Natural killer cell (primary cell): Measurements from ENCODE around the gene BTBD6. TPM values are rescaled to one million over a fixed set of nuclear protein-coding genes. Genes with fewer than 3 reads are reported as not detected.

Source experiments
- ATAC-seq, 3 donors: fragments of 150-1000 bp in 2 of 3; fragments of 200-7000 bp in 1 of 3; cut with Tn5 transposase; 1 replicate in 1 of 3; 2 replicates in 2 of 3; pipeline ENCODE4 v1.10.0; 2021; ENCODE audit warnings: mild to moderate bottlenecking in 2 of 3, moderate library complexity in 2 of 3
- DNase-seq, 2 donors: peaks; one replicate each; pipeline versions ENCODE4 v3.0.0 to v3.0.0-alpha.2; 2013 to 2021; ENCODE audit warnings: mixed read lengths in 1 of 2
- H3K27ac ChIP-seq: one replicate; pipeline ENCODE4 v1.5.1; 2013; ENCODE audit warnings: mild to moderate bottlenecking, low read length
- H3K27me3 ChIP-seq: one replicate; pipeline ENCODE4 v1.6.1; 2013; ENCODE audit warnings: low read length; ENCODE audit not compliant: control insufficient read depth, insufficient read depth
- H3K36me3 ChIP-seq: one replicate; pipeline ENCODE4 v1.6.1; 2013; ENCODE audit warnings: low read length; ENCODE audit not compliant: control insufficient read depth, insufficient read depth
- H3K4me1 ChIP-seq: one replicate; pipeline ENCODE4 v1.6.1; 2013; ENCODE audit warnings: low read length; ENCODE audit not compliant: control insufficient read depth, insufficient read depth
- H3K4me3 ChIP-seq: one replicate; pipeline ENCODE4 v1.5.1; 2013; ENCODE audit warnings: low read length
- H3K9me3 ChIP-seq: one replicate; pipeline ENCODE4 v1.6.1; 2013; ENCODE audit warnings: low read length; ENCODE audit not compliant: control insufficient read depth, insufficient read depth
- H3K27ac Mint-ChIP-seq, 2 donors: one replicate each; pipeline ENCODE4 v1.8.0; 2022; ENCODE audit warnings: mild to moderate bottlenecking in 2 of 2, mixed read lengths in 2 of 2, moderate library complexity in 1 of 2
- H3K27me3 Mint-ChIP-seq, 2 donors: one replicate each; pipeline ENCODE4 v1.8.0; 2022; ENCODE audit warnings: low read depth in 2 of 2, mixed read lengths in 2 of 2
- H3K36me3 Mint-ChIP-seq: one replicate; pipeline ENCODE4 v1.8.0; 2022; ENCODE audit warnings: mixed read lengths
- H3K4me1 Mint-ChIP-seq, 2 donors: one replicate each; pipeline ENCODE4 v1.8.0; 2022; ENCODE audit warnings: mixed read lengths in 2 of 2
- H3K4me3 Mint-ChIP-seq: one replicate; pipeline ENCODE4 v1.8.0; 2022; ENCODE audit warnings: mild to moderate bottlenecking, moderate library complexity, mixed read lengths
- H3K9me3 Mint-ChIP-seq, 2 donors: one replicate each; pipeline ENCODE4 v1.8.0; 2022; ENCODE audit warnings: mixed read lengths in 2 of 2
- WGBS: methylation state at CpG from one replicate; pipeline ENCODE4 v1.1.7; 2013; ENCODE audit warnings: missing lambda C conversion rate; ENCODE audit not compliant: insufficient coverage; 5-methylcytosine and 5-hydroxymethylcytosine counted together
- intact Hi-C: fragments of 100-400 bp; cut with micrococcal nuclease; formaldehyde crosslinking; loops from one replicate; pipeline ENCODE4 v1.14.2; 2022
- total RNA-seq, 4 donors: library from RNA; stranded (reverse); fragments of 120-200 nt in 1 of 4; gene quantifications; one replicate each; pipeline versions ENCODE4 v1.2.3 to v1.2.4, GENCODE V29; 2013 to 2022
- TF ChIP-seq, protein P1 (sequence below): fragments of 200-600 bp; IDR thresholded peaks from one replicate; pipeline ENCODE4 v1.8.0; 2022; ENCODE audit warnings: antibody characterized with exemption

BTBD6 gene
- total RNA-seq, 3 donors from 2014 or later (not counting 1 experiment from before 2014, with no cell fraction given) = 30.9 to 48.7 (median 44.2) TPM

DNA sequence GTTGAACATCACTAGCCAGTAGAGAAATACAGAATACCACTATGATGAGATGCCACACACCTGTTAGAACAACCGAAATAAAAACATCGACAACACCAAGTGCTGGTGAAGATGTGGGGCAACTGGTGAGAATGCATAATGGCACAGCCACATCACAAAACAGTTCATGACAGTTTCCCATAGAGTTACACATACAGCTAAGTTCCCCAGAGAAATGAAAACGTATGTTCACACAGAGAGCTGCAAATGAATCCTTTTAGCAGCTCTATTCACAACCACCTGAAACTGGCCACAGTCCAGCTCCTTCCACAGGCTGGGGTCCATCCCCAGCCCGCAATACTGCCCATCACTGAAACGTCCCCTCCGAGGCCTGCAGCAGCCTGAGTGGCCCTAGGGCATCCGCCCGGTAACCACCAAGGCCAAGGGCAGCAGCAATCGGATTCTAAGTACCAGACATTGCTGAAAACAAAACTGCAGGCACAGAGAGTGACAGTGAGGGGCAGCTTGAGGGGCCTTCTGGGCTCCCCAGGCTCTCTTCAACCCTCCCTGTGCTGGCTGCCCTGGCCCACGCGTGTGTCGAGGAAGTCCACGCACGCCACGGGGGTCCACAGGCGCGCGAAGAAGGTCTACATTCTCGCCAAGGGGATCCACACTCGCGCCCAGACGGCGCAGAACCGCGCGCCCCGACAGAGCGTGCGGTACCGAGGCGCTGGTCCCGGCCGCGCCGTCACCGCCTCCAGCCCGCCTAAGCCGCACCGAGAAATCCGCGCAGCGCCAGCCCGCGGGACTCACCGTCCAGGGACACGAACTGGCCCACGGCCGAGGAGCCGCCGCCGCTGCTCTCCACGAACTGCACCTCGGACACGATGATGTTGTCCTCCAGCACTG, 51.6 kb downstream of the BTBD6 start:
- peaks cover 26% of the 10 kb centered on the region in 2 donors for H3K4me1 Mint-ChIP-seq
- H3K36me3 Mint-ChIP-seq = no peaks in the 10 kb centered on the region
- no peaks in the 10 kb centered on the region for H3K27me3 ChIP-seq
- peaks cover 23% of the 10 kb centered on the region for H3K4me1 ChIP-seq
- peak overlapping the region; percentile 14 for H3K27ac ChIP-seq
- ATAC-seq (peak; percentile 0 to 3 (median 1)), DNase-seq (peak; percentile 42 to 57)
- H3K4me3 Mint-ChIP-seq = peak overlapping the region; percentile 86
- no peaks in the 10 kb centered on the region for H3K9me3 ChIP-seq
- TF ChIP-seq, protein P1, sequence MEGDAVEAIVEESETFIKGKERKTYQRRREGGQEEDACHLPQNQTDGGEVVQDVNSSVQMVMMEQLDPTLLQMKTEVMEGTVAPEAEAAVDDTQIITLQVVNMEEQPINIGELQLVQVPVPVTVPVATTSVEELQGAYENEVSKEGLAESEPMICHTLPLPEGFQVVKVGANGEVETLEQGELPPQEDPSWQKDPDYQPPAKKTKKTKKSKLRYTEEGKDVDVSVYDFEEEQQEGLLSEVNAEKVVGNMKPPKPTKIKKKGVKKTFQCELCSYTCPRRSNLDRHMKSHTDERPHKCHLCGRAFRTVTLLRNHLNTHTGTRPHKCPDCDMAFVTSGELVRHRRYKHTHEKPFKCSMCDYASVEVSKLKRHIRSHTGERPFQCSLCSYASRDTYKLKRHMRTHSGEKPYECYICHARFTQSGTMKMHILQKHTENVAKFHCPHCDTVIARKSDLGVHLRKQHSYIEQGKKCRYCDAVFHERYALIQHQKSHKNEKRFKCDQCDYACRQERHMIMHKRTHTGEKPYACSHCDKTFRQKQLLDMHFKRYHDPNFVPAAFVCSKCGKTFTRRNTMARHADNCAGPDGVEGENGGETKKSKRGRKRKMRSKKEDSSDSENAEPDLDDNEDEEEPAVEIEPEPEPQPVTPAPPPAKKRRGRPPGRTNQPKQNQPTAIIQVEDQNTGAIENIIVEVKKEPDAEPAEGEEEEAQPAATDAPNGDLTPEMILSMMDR = no peak
- peak overlapping the region; percentile 81 to 93 for H3K27ac Mint-ChIP-seq
- intact Hi-C loops = loop anchor here (10.0 kb wide), 2 partner anchors 45 to 95 kb away; no protein-coding TSS in a partner anchor
- no peaks in the 10 kb centered on the region for H3K36me3 ChIP-seq
- peak overlapping the region; percentile 30 for H3K4me3 ChIP-seq
- 7% methylated on average over 54 of the region's 54 CpGs for WGBS
- H3K27me3 Mint-ChIP-seq = no peaks in the 10 kb centered on the region
- no peaks in the 10 kb centered on the region for H3K9me3 Mint-ChIP-seq

Other genes starting within 250 kb of the BTBD6 start
- gene CDCA4, start 227.4 kb upstream of the BTBD6 start, total RNA-seq = 10 to 100 TPM; 10.3 to 20.7 (median 16.6) TPM
- 10 to 100 TPM; 18.2 to 30.3 (median 26.7) TPM for gene GPR132, start 183.1 kb upstream of the BTBD6 start, total RNA-seq
- gene JAG2, start 79.8 kb upstream of the BTBD6 start, total RNA-seq = 1 to 10 TPM; 3.5 to 6.6 (median 6.1) TPM
- gene NUDT14, start 67.2 kb upstream of the BTBD6 start, total RNA-seq = 10 to 100 TPM; 16.0 to 32.9 (median 22.8) TPM
- 10 to 100 TPM; 82.4 to 92.7 (median 87.4) TPM for gene BRF1, start 52.5 kb downstream of the BTBD6 start, total RNA-seq
- gene PACS2, start 66.2 kb downstream of the BTBD6 start, total RNA-seq = 10 to 100 TPM; 58.4 to 76.5 (median 69.2) TPM
- gene TEX22, start 150.0 kb downstream of the BTBD6 start, total RNA-seq = 1 to 10 TPM in 2 of 3 donors, under 1 TPM in 1; 0.23 to 1.9 (median 1.8) TPM
- 100 to 1,000 TPM; 104 to 125 (median 112) TPM for gene MTA1, start 171.3 kb downstream of the BTBD6 start, total RNA-seq
- gene CRIP2, start 226.3 kb downstream of the BTBD6 start, total RNA-seq = 1 to 10 TPM; 1.7 to 4.6 (median 2.0) TPM
- gene CRIP1, start 238.4 kb downstream of the BTBD6 start, total RNA-seq = 100 to 1,000 TPM; 276 to 334 (median 290) TPM
- 100 to 1,000 TPM in 2 of 3 donors, 10 to 100 TPM in 1; 70.0 to 233 (median 112) TPM for gene TEDC1, start 242.7 kb downstream of the BTBD6 start, total RNA-seq